Measurements from ENCODE around the gene ACTA1.
"Not testable (repeated sequence)": the region's sequence is repeated elsewhere in the genome, so short reads cannot be mapped to it uniquely, and the experiment has no call there.

Gene ACTA1

GRCh38 chr1:229407206-229408026 lies 26.5 kb downstream of the ACTA1 start:
- no peak for DNase-seq

GRCh38 chr1:229406798-229407197 lies 27.1 kb downstream of the ACTA1 start:
- no peak for DNase-seq

- DNase-seq, result no peak
These were observed 30.3 kb downstream of the ACTA1 start for GRCh38 chr1:229403573-229403972.

- DNase-seq, result no peak
These were observed 30.9 kb downstream of the ACTA1 start for GRCh38 chr1:229402993-229403392.

GRCh38 chr1:229402329-229402728 lies 31.6 kb downstream of the ACTA1 start:
- not testable (repeated sequence) for DNase-seq

- no peak for DNase-seq
These were observed 36.1 kb downstream of the ACTA1 start for GRCh38 chr1:229397762-229398161.

GRCh38 chr1:229396585-229397206 lies 37.2 kb downstream of the ACTA1 start:
- DNase-seq, result no peak

GRCh38 chr1:229394517-229394916 lies 39.4 kb downstream of the ACTA1 start:
- not testable (repeated sequence) for DNase-seq

GRCh38 chr1:229392936-229393335 lies 41.0 kb downstream of the ACTA1 start:
- no peak for DNase-seq

GRCh38 chr1:229390130-229390529 lies 43.8 kb downstream of the ACTA1 start:
- no peak for DNase-seq

GRCh38 chr1:229388897-229389580 lies 44.9 kb downstream of the ACTA1 start:
- DNase-seq, result peak; percentile 17

- DNase-seq, result no peak
These were observed 47.9 kb downstream of the ACTA1 start for GRCh38 chr1:229385853-229386456.

- DNase-seq, result no peak
These were observed 49.1 kb downstream of the ACTA1 start for GRCh38 chr1:229384822-229385221.

- DNase-seq, result no peak
These were observed 49.9 kb downstream of the ACTA1 start for GRCh38 chr1:229383961-229384360.

- no peak for DNase-seq
These were observed 50.7 kb downstream of the ACTA1 start for GRCh38 chr1:229383188-229383587.
